MCF 10A (cell line): ENCODE measurements around the gene TREML2. TPM values are rescaled to one million over a fixed set of nuclear protein-coding genes. Genes with fewer than 3 reads are reported as not detected.
"Not testable (repeated sequence)": the region's sequence is repeated elsewhere in the genome, so short reads cannot be mapped to it uniquely, and the experiment has no call there.

Source experiments
- BruUV-seq: library from RNA; stranded (reverse); fragments of 400-500 nt; replicated peaks from 2 replicates; lab custom pipeline; 2021; lab: Mats Ljungman, UMichigan
- CTCF ChIA-PET: fragments of 300-600 bp; sonication (Branson Sonifier 250); formaldehyde crosslinking; extraction: SDS; loops from one replicate; lab custom pipeline; 2021; ENCODE audit warnings: antibody characterized with exemption, inconsistent platforms; lab: Yijun Ruan, JAX
- POLR2A ChIA-PET: fragments of 300-600, 350-650 bp; sonication (Branson Sonifier 250); formaldehyde crosslinking; extraction: SDS; loops from one replicate; lab custom pipeline; 2020; ENCODE audit warnings: antibody characterized with exemption, inconsistent platforms; lab: Yijun Ruan, JAX
- DNase-seq: peaks from one replicate; pipeline ENCODE4 v3.0.0-alpha.2; 2018; ENCODE audit not compliant: unreplicated experiment
- H3K27ac Mint-ChIP-seq: one replicate; pipeline ENCODE4 v1.8.0; 2022; ENCODE audit warnings: mild to moderate bottlenecking, low read depth, mixed read lengths; ENCODE audit not compliant: unreplicated experiment
- H3K27me3 Mint-ChIP-seq: one replicate; pipeline ENCODE4 v1.8.0; 2022; ENCODE audit warnings: mixed read lengths; ENCODE audit not compliant: insufficient read depth, unreplicated experiment
- H3K36me3 Mint-ChIP-seq: one replicate; pipeline ENCODE4 v1.8.0; 2022; ENCODE audit warnings: mild to moderate bottlenecking, moderate library complexity, mixed read lengths; ENCODE audit not compliant: insufficient read depth, unreplicated experiment
- H3K4me1 Mint-ChIP-seq: one replicate; pipeline ENCODE4 v1.8.0; 2022; ENCODE audit warnings: mixed read lengths; ENCODE audit not compliant: insufficient read depth, unreplicated experiment
- H3K4me3 Mint-ChIP-seq: one replicate; pipeline ENCODE4 v1.8.0; 2022; ENCODE audit warnings: mild to moderate bottlenecking, moderate library complexity, mixed read lengths; ENCODE audit not compliant: unreplicated experiment
- H3K9me3 Mint-ChIP-seq: one replicate; pipeline ENCODE4 v1.8.0; 2022; ENCODE audit warnings: mixed read lengths; ENCODE audit not compliant: unreplicated experiment
- CTCF ChIP-seq: fragments of 200-600 bp; IDR thresholded peaks from one replicate; pipeline ENCODE4 v1.8.0; 2022; ENCODE audit warnings: antibody characterized with exemption, mild to moderate bottlenecking; ENCODE audit not compliant: unreplicated experiment
- intact Hi-C: fragments of 100-400 bp; cut with micrococcal nuclease; formaldehyde crosslinking; loops from 2 replicates; pipeline ENCODE4 v1.14.1; 2022
- total RNA-seq: library from RNA; stranded (reverse); gene quantifications from 2 replicates; pipeline ENCODE4 v1.2.3, GENCODE V29; 2022

TREML2 gene
- total RNA-seq, 1 experiment from 2014 or later = not detected

- POLR2A ChIA-PET = interaction anchor here (0.6 kb wide), 1 partner anchor 751 kb away, joined by 3 read pairs; the partner anchor contains the start of gene CCND3
- Mint-ChIP-seq H3K27me3 (peaks cover 32% of the 10 kb centered on the region), H3K4me3 (no peak overlapping the region), H3K9me3 (peaks cover 7% of the 10 kb centered on the region), H3K36me3 (no peaks in the 10 kb centered on the region), H3K27ac (no peak overlapping the region), H3K4me1 (no peaks in the 10 kb centered on the region)
- no peak for DNase-seq
- CTCF ChIA-PET = interaction anchor here (0.5 to 0.7 kb wide), 3 partner anchors 409 to 1537 kb away, joined by 3 to 4 read pairs (median 3); no protein-coding TSS in a partner anchor
- intact Hi-C loops = no loop called here
- BruUV-seq = no TSS peak
- no peak for TF ChIP-seq CTCF
Observed at GRCh38 chr6:41189967-41190366, 11.0 kb downstream of the TREML2 start.

GRCh38 chr6:41189046-41189445, 11.9 kb downstream of the TREML2 start:
- H3K27me3 Mint-ChIP-seq = peaks cover 22% of the 10 kb centered on the region
- H3K36me3 Mint-ChIP-seq, H3K4me3 Mint-ChIP-seq, intact Hi-C loops, H3K27ac Mint-ChIP-seq, H3K9me3 Mint-ChIP-seq, DNase-seq, H3K4me1 Mint-ChIP-seq, BruUV-seq, POLR2A ChIA-PET: not testable (repeated sequence)
- CTCF ChIA-PET = interaction anchor here (0.6 kb wide), 1 partner anchor 179 kb away, joined by 3 read pairs; no protein-coding TSS in a partner anchor

- intact Hi-C loops = no loop called here
- H3K27me3 Mint-ChIP-seq = peaks cover 16% of the 10 kb centered on the region
- H3K4me3 Mint-ChIP-seq = no peak overlapping the region
- H3K4me1 Mint-ChIP-seq = no peaks in the 10 kb centered on the region
- no peak overlapping the region for H3K27ac Mint-ChIP-seq
- CTCF ChIA-PET = interaction anchor here (0.6 to 0.8 kb wide), 2 partner anchors 12 to 180 kb away, joined by 3 to 4 read pairs; no protein-coding TSS in a partner anchor
- H3K36me3 Mint-ChIP-seq = no peaks in the 10 kb centered on the region
- no peak for DNase-seq
- no TSS peak for BruUV-seq
- POLR2A ChIA-PET = no interaction called here
- H3K9me3 Mint-ChIP-seq = peaks cover 7% of the 10 kb centered on the region
- no peak for TF ChIP-seq CTCF
Observed at GRCh38 chr6:41187924-41188886, 12.7 kb downstream of the TREML2 start.

GRCh38 chr6:41186031-41186562, 14.9 kb downstream of the TREML2 start:
- Mint-ChIP-seq H3K36me3 (no peaks in the 10 kb centered on the region), H3K4me1 (no peaks in the 10 kb centered on the region), H3K4me3 (no peak overlapping the region), H3K27ac (no peak overlapping the region), H3K9me3 (peaks cover 7% of the 10 kb centered on the region), H3K27me3 (peaks cover 12% of the 10 kb centered on the region)
- DNase-seq = no peak
- no TSS peak for BruUV-seq
- intact Hi-C loops = no loop called here
- TF ChIP-seq CTCF = no peak
- ChIA-PET CTCF (no interaction called here), POLR2A (no interaction called here)
